GM12878 (cell line): ENCODE results near the gene PAF1. TPM values are rescaled to one million over a fixed set of nuclear protein-coding genes. Genes with fewer than 3 reads are reported as not detected.

Source experiments
- ATAC-seq: fragments of 200-7000 bp; cut with Tn5 transposase; 3 replicates; pipeline ENCODE4 v1.9.1; 2020; ENCODE audit warnings: mild to moderate bottlenecking, moderate library complexity
- BruUV-seq: library from RNA; stranded (reverse); fragments of 400-500 nt; replicated peaks from 2 replicates; lab custom pipeline; 2021; lab: Mats Ljungman, UMichigan
- CTCF ChIA-PET: fragments of 300-600 bp; sonication (Branson Sonifier 250); formaldehyde crosslinking; extraction: SDS; loops from one replicate; lab custom pipeline; 2021; ENCODE audit warnings: inconsistent platforms; lab: Yijun Ruan, JAX
- POLR2A ChIA-PET: fragments of 350-600 bp; formaldehyde crosslinking; extraction: SDS; loops from one replicate; lab custom pipeline; 2021; ENCODE audit warnings: inconsistent platforms; lab: Charles Lee
- RAD21 ChIA-PET: fragments of 300-600 bp; sonication (Branson Sonifier 250); formaldehyde crosslinking; loops from one replicate; lab custom pipeline; 2023; ENCODE audit warnings: antibody characterized with exemption; ENCODE audit not compliant: unreplicated experiment; lab: Charles Lee
- SMC1A ChIA-PET: fragments of 300-600 bp; sonication (Branson Sonifier 250); formaldehyde crosslinking; loops from one replicate; lab custom pipeline; 2023; ENCODE audit not compliant: unreplicated experiment, uncharacterized antibody; lab: Charles Lee
- DNase-seq: peaks from one replicate; pipeline ENCODE4 v3.0.0-alpha.2; 2011; ENCODE audit warnings: low read depth, low spot score
- FAIRE-seq: peaks from 3 replicates; lab custom pipeline; 2011; peaks lifted over from hg19 to GRCh38; lab: Jason Lieb, UNC
- H2AFZ ChIP-seq: 2 replicates; pipeline ENCODE4 v1.6.0; 2011; ENCODE audit warnings: low read depth, low read length, control low read depth; ENCODE audit not compliant: control insufficient read depth
- H3K27ac ChIP-seq: 2 replicates; pipeline ENCODE4 v1.5.1; 2011; ENCODE audit warnings: control low read depth; ENCODE audit not compliant: control insufficient read depth, insufficient read depth
- H3K27me3 ChIP-seq, 2 experiments: replicated peaks in 1 of 2; 2 replicates each; pipeline versions ENCODE4 v1.6.0 to v1.6.1; 2011; ENCODE audit warnings: low read length in 1 of 2; ENCODE audit not compliant: control insufficient read depth in 2 of 2, insufficient read depth in 2 of 2
- H3K36me3 ChIP-seq, 2 experiments: 2 replicates each; pipeline ENCODE4 v1.5.1; 2011; ENCODE audit warnings: low read length in 1 of 2; ENCODE audit not compliant: control insufficient read depth in 2 of 2, insufficient read depth in 2 of 2
- H3K4me1 ChIP-seq: 2 replicates; pipeline ENCODE4 v1.6.1; 2011; ENCODE audit warnings: mild to moderate bottlenecking, low read length, moderate library complexity, mixed read lengths; ENCODE audit not compliant: control insufficient read depth, insufficient read depth
- H3K4me2 ChIP-seq: 2 replicates; pipeline ENCODE4 v1.6.0; 2011; ENCODE audit warnings: control low read depth; ENCODE audit not compliant: control insufficient read depth, insufficient read depth
- H3K4me3 ChIP-seq: fragments of 200-600 bp; sonication (generic); 2 replicates; pipeline ENCODE4 v1.5.1; 2016
- H3K79me2 ChIP-seq: 2 replicates; pipeline ENCODE4 v1.6.0; 2011; ENCODE audit warnings: low read length; ENCODE audit not compliant: control insufficient read depth, insufficient read depth
- H3K9ac ChIP-seq: 2 replicates; pipeline ENCODE4 v1.8.0; 2011; ENCODE audit warnings: low read length, control low read depth, mixed read lengths; ENCODE audit not compliant: control insufficient read depth, insufficient read depth
- H3K9me3 ChIP-seq: replicated peaks from 3 replicates; pipeline ENCODE4 v1.5.1; 2011; ENCODE audit warnings: mild to moderate bottlenecking, low read length; ENCODE audit not compliant: control insufficient read depth, insufficient read depth
- H4K20me1 ChIP-seq: 2 replicates; pipeline ENCODE4 v1.6.0; 2011; ENCODE audit not compliant: control insufficient read depth, insufficient read depth
- BHLHE40 ChIP-seq, 2 experiments: fragments of 450-650 bp in 1 of 2; IDR thresholded peaks; 2 replicates each; pipeline ENCODE4 v1.6.1; 2011 to 2017; ENCODE audit warnings: low read depth in 2 of 2, borderline replicate concordance in 1 of 2, improper control_type of control experiment in 1 of 2, low read length in 1 of 2, mild to moderate bottlenecking in 1 of 2
- CHD2 ChIP-seq: IDR thresholded peaks from 2 replicates; pipeline ENCODE4 v1.6.1; 2011; ENCODE audit warnings: low read depth, low read length, improper control_type of control experiment, borderline replicate concordance
- DPF2 ChIP-seq: fragments of 450-650 bp; IDR thresholded peaks from 2 replicates; pipeline ENCODE4 v1.6.1; 2017; ENCODE audit warnings: mild to moderate bottlenecking
- EED ChIP-seq: sonication (generic); IDR thresholded peaks from 2 replicates; pipeline ENCODE4 v1.6.1; 2016; ENCODE audit warnings: antibody characterized with exemption, low read depth
- GATAD2B ChIP-seq: fragments of 450-650 bp; conservative IDR thresholded peaks from 2 replicates; pipeline ENCODE4 v1.6.1; 2017; ENCODE audit warnings: low read depth, mild to moderate bottlenecking, moderate library complexity
- HDGF ChIP-seq: fragments of 450-650 bp; IDR thresholded peaks from 2 replicates; pipeline ENCODE4 v1.6.1; 2016; ENCODE audit warnings: antibody characterized with exemption
- JUND ChIP-seq: IDR thresholded peaks from 2 replicates; pipeline ENCODE4 v1.6.1; 2012; ENCODE audit warnings: low read depth, mild to moderate bottlenecking, low read length, improper control_type of control experiment, moderate library complexity
- KDM1A ChIP-seq: fragments of 200-600 bp; sonication (generic); IDR thresholded peaks from 2 replicates; pipeline ENCODE4 v1.6.1; 2016; ENCODE audit warnings: borderline replicate concordance
- PAX5 ChIP-seq: IDR thresholded peaks from 2 replicates; pipeline ENCODE4 v1.6.1; 2011; ENCODE audit warnings: low read depth, low read length, borderline replicate concordance
- TARDBP ChIP-seq: IDR thresholded peaks from 2 replicates; pipeline ENCODE4 v1.6.1; 2016; ENCODE audit warnings: borderline replicate concordance
- TCF12 ChIP-seq: IDR thresholded peaks from 2 replicates; pipeline ENCODE4 v1.6.1; 2011; ENCODE audit warnings: low read depth, mild to moderate bottlenecking, low read length
- ZNF207 ChIP-seq: fragments of 450-650 bp; IDR thresholded peaks from 2 replicates; pipeline ENCODE4 v1.6.1; 2014; ENCODE audit warnings: antibody characterized with exemption, mild to moderate bottlenecking, borderline replicate concordance
- ZNF217 ChIP-seq: fragments of 450-650 bp; IDR thresholded peaks from 2 replicates; pipeline ENCODE4 v1.6.1; 2017; ENCODE audit warnings: antibody characterized with exemption, mild to moderate bottlenecking
- WGBS: methylation state at CpG from one replicate; pipeline ENCODE4 v1.1.6; 2016; ENCODE audit warnings: low lambda C conversion rate; ENCODE audit not compliant: insufficient replicate concordance, insufficient coverage; ENCODE audit errors: missing lambda C conversion rate; 5-methylcytosine and 5-hydroxymethylcytosine counted together
- in situ Hi-C: fragments of 300-500 bp; cut with MboI; formaldehyde crosslinking; loops from 9 replicates; pipeline ENCODE4 v1.14.3; 2018; ENCODE audit warnings: mixed read lengths
- intact Hi-C: fragments of 100-400 bp; cut with micrococcal nuclease; formaldehyde crosslinking; loops from one replicate; pipeline ENCODE4 v1.14.2; 2022; ENCODE audit not compliant: unreplicated experiment
- polyA plus RNA-seq, 11 experiments: library from polyadenylated mRNA; depleted of rRNA in 4 of 11; unstranded in 6 of 11; stranded (reverse) in 5 of 11; fragments of >200 nt; fragmentation: Nextera tagmentation in 4 of 11; fragmentation: Illumina TruSeq in 1 of 11; extraction: Ambion mirVana in 4 of 11; extraction: Trizol in 1 of 11; gene quantifications; 1 replicate in 1 of 11; 2 replicates in 10 of 11; pipeline versions ENCODE4 v1.2.1 to v1.2.3, GENCODE V29; 2011 to 2016; ENCODE audit warnings: inconsistent platforms in 2 of 11, missing spikeins in 2 of 11, low read depth in 1 of 11
- total RNA-seq, 4 experiments: library from RNA; depleted of rRNA in 3 of 4; stranded (reverse); fragments of >200 nt in 3 of 4; fragmentation: Illumina TruSeq in 1 of 4; extraction: Trizol in 1 of 4; gene quantifications; 2 replicates each; pipeline versions ENCODE4 v1.2.1 to v1.2.3, GENCODE V29; 2013 to 2021
- TF ChIP-seq, protein P1 (sequence below): fragments of 450-650 bp; formaldehyde crosslinking; IDR thresholded peaks from 2 replicates; pipeline ENCODE4 v1.4.0; 2020; ENCODE audit warnings: mild to moderate bottlenecking, moderate library complexity
- TF ChIP-seq, protein P2 (sequence below): fragments of 450-650 bp; IDR thresholded peaks from 2 replicates; pipeline ENCODE4 v1.6.1; 2016; ENCODE audit warnings: mild to moderate bottlenecking

The PAF1 gene
- total and polyA plus RNA-seq, 10 of the 15 experiments (the other 5 are each of a cell fraction or from before 2014, with no cell fraction given) = 1.7 to 45.8 (median 39.6) TPM

DNA sequence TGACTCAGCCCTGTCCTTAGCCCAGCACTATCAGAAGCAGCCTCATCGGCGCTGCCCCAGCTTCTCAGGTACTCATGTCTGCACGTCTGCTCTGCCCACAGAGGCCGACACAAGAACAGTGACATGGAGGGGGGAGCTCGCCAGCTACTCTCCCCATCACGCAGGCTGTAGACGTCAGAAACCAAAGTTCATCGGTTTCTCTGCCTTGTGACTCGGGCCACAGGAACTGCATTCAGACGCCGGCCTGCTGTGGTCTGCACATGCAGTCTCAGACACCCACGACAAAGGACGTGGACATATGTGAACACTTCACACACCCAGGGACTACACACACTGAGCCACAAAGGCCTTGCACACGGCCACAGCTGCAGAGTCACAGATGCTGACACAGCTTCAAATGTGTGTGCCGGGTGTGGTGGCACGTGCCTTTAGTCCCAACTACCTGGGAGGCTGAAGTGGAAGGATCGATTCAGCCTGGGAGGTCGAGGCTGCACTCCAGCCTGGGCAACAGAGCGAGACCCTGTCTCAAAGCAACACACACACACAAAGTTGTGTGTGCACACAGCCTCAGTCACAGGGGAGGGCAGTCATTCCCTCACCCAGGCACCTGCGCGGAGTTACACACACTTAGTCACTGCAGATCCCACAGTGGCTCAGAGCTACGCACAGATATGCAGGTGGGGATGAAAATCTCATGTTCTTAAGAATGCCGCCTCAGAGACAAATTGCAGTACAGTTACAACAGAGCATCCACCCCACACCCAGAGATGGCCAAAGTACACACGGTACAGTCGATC is 10.8 kb upstream of the PAF1 start (continued):
- peak; percentile 95 to 98 for TF ChIP-seq BHLHE40 (IDR thresholded peaks at IDR 0.05; ENCODE audit: borderline replicate concordance in 1 of 2, low read depth in 2 of 2, low read length in 1 of 2)
- no peak for TF ChIP-seq TARDBP
- TF ChIP-seq ZNF217 = no peak
- TF ChIP-seq, protein P1, sequence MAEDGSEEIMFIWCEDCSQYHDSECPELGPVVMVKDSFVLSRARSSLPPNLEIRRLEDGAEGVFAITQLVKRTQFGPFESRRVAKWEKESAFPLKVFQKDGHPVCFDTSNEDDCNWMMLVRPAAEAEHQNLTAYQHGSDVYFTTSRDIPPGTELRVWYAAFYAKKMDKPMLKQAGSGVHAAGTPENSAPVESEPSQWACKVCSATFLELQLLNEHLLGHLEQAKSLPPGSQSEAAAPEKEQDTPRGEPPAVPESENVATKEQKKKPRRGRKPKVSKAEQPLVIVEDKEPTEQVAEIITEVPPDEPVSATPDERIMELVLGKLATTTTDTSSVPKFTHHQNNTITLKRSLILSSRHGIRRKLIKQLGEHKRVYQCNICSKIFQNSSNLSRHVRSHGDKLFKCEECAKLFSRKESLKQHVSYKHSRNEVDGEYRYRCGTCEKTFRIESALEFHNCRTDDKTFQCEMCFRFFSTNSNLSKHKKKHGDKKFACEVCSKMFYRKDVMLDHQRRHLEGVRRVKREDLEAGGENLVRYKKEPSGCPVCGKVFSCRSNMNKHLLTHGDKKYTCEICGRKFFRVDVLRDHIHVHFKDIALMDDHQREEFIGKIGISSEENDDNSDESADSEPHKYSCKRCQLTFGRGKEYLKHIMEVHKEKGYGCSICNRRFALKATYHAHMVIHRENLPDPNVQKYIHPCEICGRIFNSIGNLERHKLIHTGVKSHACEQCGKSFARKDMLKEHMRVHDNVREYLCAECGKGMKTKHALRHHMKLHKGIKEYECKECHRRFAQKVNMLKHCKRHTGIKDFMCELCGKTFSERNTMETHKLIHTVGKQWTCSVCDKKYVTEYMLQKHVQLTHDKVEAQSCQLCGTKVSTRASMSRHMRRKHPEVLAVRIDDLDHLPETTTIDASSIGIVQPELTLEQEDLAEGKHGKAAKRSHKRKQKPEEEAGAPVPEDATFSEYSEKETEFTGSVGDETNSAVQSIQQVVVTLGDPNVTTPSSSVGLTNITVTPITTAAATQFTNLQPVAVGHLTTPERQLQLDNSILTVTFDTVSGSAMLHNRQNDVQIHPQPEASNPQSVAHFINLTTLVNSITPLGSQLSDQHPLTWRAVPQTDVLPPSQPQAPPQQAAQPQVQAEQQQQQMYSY = no peak

DNA sequence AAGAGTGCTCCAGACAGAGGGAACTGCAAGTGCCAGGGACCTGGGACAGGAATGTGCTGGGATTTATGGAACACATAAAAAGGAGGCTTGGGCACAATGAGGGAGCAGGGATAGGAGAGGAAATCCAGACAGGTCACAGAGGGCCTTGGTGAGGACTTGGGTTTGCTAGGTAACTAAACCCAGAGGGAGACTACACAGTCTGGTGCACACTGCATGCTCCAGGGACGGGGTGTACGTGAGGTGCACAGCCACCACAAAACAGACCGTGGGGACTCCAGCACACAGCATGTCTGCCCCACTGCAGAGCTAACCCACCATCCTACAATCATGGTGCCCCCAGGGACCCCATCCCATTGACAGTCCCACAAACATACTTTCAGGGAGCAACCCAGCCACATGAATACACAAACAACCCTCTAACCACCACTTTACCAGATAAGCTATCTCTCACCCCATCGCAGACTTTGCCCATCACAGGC is 10.2 kb upstream of the PAF1 start:
- 0% methylated on average over 4 of the region's 4 CpGs for WGBS
- Histone ChIP-seq H2AFZ (peak overlapping the region; percentile 40), H3K4me3 (peak overlapping the region; percentile 9; the same call in 1 of the 2 replicates), H3K27ac (peak overlapping the region; percentile 100), H3K4me1 (peaks cover 77% of the 10 kb centered on the region), H3K4me2 (peak overlapping the region; percentile 100), H3K79me2 (peaks cover 31% of the 10 kb centered on the region), H4K20me1 (no peaks in the 10 kb centered on the region), H3K36me3 (peaks cover 0 to 5% of the 10 kb centered on the region in 2 experiments; a peak in 1 of 4 replicates), H3K9me3 (no peaks in the 10 kb centered on the region), H3K27me3 (no peaks in the 10 kb centered on the region), H3K9ac (peak overlapping the region; percentile 90)
- FAIRE-seq (no peak), DNase-seq (no peak), ATAC-seq (peak; percentile 8)
- BruUV-seq = TSS peak; percentile 88
- ChIA-PET POLR2A (interaction anchor here (0.7 to 2.9 kb wide), 7 partner anchors 10 to 445 kb away, joined by 3 to 37 read pairs (median 12); partner anchors contain the start of genes FBL, MED29, PAF1 and PLEKHG2), SMC1A (interaction anchor here (0.8 to 8.7 kb wide), 3 partner anchors 11 to 844 kb away, joined by 3 to 146 read pairs (median 3); partner anchors contain the start of gene PLEKHG2), RAD21 (interaction anchor here (0.5 to 6.7 kb wide), 7 partner anchors 10 to 163 kb away, joined by 3 to 159 read pairs (median 4); partner anchors contain the start of genes EID2B, MED29, PAF1 and PLEKHG2), CTCF (interaction anchor here (1.0 to 7.4 kb wide), 4 partner anchors 8 to 132 kb away, joined by 4 to 218 read pairs (median 14); partner anchors contain the start of genes EID2B and PLEKHG2)
- intact Hi-C loops (loop anchor here (1.0 to 10.0 kb wide), 2 partner anchors 11 to 426 kb away; partner anchors contain the start of genes FBXO17 and PLEKHG2), in situ Hi-C loops (no loop called here)
- TF ChIP-seq DPF2 = peak; percentile 10; the same call in 1 of the 2 replicates
- TF ChIP-seq KDM1A = no peak
- TF ChIP-seq BHLHE40 (IDR thresholded peaks at IDR 0.05; ENCODE audit: borderline replicate concordance in 1 of 2, low read depth in 2 of 2, low read length in 1 of 2) = no peak
- no peak for TF ChIP-seq TCF12
- TF ChIP-seq HDGF = peak; percentile 95
- TF ChIP-seq GATAD2B = 0 out of 2 replicates have a peak, but pooled peaks have one; percentile 25
- TF ChIP-seq EED = no peak
- TF ChIP-seq JUND = no peak
- TF ChIP-seq, protein P2, sequence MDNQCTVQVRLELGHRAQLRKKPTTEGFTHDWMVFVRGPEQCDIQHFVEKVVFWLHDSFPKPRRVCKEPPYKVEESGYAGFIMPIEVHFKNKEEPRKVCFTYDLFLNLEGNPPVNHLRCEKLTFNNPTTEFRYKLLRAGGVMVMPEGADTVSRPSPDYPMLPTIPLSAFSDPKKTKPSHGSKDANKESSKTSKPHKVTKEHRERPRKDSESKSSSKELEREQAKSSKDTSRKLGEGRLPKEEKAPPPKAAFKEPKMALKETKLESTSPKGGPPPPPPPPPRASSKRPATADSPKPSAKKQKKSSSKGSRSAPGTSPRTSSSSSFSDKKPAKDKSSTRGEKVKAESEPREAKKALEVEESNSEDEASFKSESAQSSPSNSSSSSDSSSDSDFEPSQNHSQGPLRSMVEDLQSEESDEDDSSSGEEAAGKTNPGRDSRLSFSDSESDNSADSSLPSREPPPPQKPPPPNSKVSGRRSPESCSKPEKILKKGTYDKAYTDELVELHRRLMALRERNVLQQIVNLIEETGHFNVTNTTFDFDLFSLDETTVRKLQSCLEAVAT = peak; percentile 97
- TF ChIP-seq CHD2 = no peak
- no peak for TF ChIP-seq ZNF207
- TF ChIP-seq TARDBP = no peak
- peak; percentile 4; the same call in 1 of the 2 replicates for TF ChIP-seq PAX5
